ENCODE data around the gene CDH13. TPM values are rescaled to one million over a fixed set of nuclear protein-coding genes. Genes with fewer than 3 reads are reported as not detected.
A peak's percentile ranks its signal among the peaks of the same experiment; 100 is the strongest.

Gene CDH13
- total RNA-seq, 1 donor from 2014 or later, result 14.3 TPM

GRCh38 chr16:82638095-82638798, 11.5 kb downstream of the CDH13 start:
- no peaks in the 10 kb centered on the region for H3K9me3 ChIP-seq
- no peak overlapping the region for H3K4me3 ChIP-seq
- DNase-seq (no peak), ATAC-seq (no peak)
- no peaks in the 10 kb centered on the region for H3K4me1 ChIP-seq
- no peaks in the 10 kb centered on the region for H3K27me3 ChIP-seq (ENCODE audit: low read depth)
- H3K36me3 ChIP-seq, result no peaks in the 10 kb centered on the region
- no peak for TF ChIP-seq CTCF (IDR thresholded peaks at IDR 0.05)
- H3K27ac ChIP-seq, result no peak overlapping the region
- intact Hi-C loops (cut with DNase I), result no loop called here

- Histone ChIP-seq H3K9me3 (no peaks in the 10 kb centered on the region), H3K27ac (no peak overlapping the region), H3K27me3 (ENCODE audit: low read depth) (no peaks in the 10 kb centered on the region), H3K4me3 (no peak overlapping the region), H3K4me1 (no peaks in the 10 kb centered on the region), H3K36me3 (no peaks in the 10 kb centered on the region)
- DNase-seq (no peak), ATAC-seq (no peak)
- intact Hi-C loops (cut with DNase I), result no loop called here
- TF ChIP-seq CTCF (IDR thresholded peaks at IDR 0.05), result no peak
Observed at GRCh38 chr16:82639263-82639662, 12.5 kb downstream of the CDH13 start.

- intact Hi-C loops (cut with DNase I), result no loop called here
- peak; percentile 67 for TF ChIP-seq CTCF (IDR thresholded peaks at IDR 0.05)
- Histone ChIP-seq H3K27me3 (ENCODE audit: low read depth) (no peaks in the 10 kb centered on the region), H3K36me3 (no peaks in the 10 kb centered on the region), H3K27ac (no peak overlapping the region), H3K9me3 (no peaks in the 10 kb centered on the region), H3K4me3 (no peak overlapping the region), H3K4me1 (no peaks in the 10 kb centered on the region)
- DNase-seq (peak; percentile 59), ATAC-seq (peak; percentile 68 to 73)
Observed at GRCh38 chr16:82639666-82640336, 13.0 kb downstream of the CDH13 start.

GRCh38 chr16:82641336-82641984, 14.7 kb downstream of the CDH13 start:
- no peak overlapping the region for H3K4me3 ChIP-seq
- H3K9me3 ChIP-seq, result no peaks in the 10 kb centered on the region
- intact Hi-C loops (cut with DNase I), result no loop called here
- ATAC-seq, result no peak
- TF ChIP-seq CTCF (IDR thresholded peaks at IDR 0.05), result no peak
- no peaks in the 10 kb centered on the region for H3K4me1 ChIP-seq
- no peak overlapping the region for H3K27ac ChIP-seq
- no peaks in the 10 kb centered on the region for H3K27me3 ChIP-seq (ENCODE audit: low read depth)
- no peaks in the 10 kb centered on the region for H3K36me3 ChIP-seq
- DNase-seq, result no peak

GRCh38 chr16:82643136-82643535, 16.4 kb downstream of the CDH13 start:
- ATAC-seq, result no peak
- Histone ChIP-seq H3K4me3 (no peak overlapping the region), H3K27ac (no peak overlapping the region), H3K9me3 (no peaks in the 10 kb centered on the region), H3K27me3 (ENCODE audit: low read depth) (no peaks in the 10 kb centered on the region), H3K4me1 (no peaks in the 10 kb centered on the region), H3K36me3 (no peaks in the 10 kb centered on the region)
- TF ChIP-seq CTCF (IDR thresholded peaks at IDR 0.05), result no peak
- no peak for DNase-seq
- intact Hi-C loops (cut with DNase I), result no loop called here
